B cell (primary cell): ENCODE measurements around the gene RUFY4.

Experiments used
- CTCF ChIP-seq: fragments of 200-600 bp; IDR thresholded peaks from one replicate; pipeline ENCODE4 v1.8.0; 2022; ENCODE audit warnings: antibody characterized with exemption, mild to moderate bottlenecking
- EZH2 ChIP-seq: IDR thresholded peaks from 2 replicates; pipeline ENCODE4 v1.6.1; 2012; ENCODE audit warnings: borderline replicate concordance, low read depth, mild to moderate bottlenecking, moderate library complexity, low read length; ENCODE audit not compliant: insufficient read depth, poor library complexity, severe bottlenecking

- no peak for TF ChIP-seq CTCF
- no peak for TF ChIP-seq EZH2
Measured at GRCh38 chr2:218039171-218039570, 29.9 kb upstream of the RUFY4 start.
